Stimulated activated CD8-positive, alpha-beta memory T cell treated with anti-CD3 and anti-CD28 coated beads, Interleukin-7, amount 100 ng/mL, for 4 hours (primary cell): ENCODE measurements around the gene CD93.

ENCODE experiments used
- DNase-seq, 2 donors: peaks; one replicate each; pipeline ENCODE4 v3.0.0-alpha.2; 2020; ENCODE audit warnings: low read depth in 2 of 2

The CD93 gene

DNA sequence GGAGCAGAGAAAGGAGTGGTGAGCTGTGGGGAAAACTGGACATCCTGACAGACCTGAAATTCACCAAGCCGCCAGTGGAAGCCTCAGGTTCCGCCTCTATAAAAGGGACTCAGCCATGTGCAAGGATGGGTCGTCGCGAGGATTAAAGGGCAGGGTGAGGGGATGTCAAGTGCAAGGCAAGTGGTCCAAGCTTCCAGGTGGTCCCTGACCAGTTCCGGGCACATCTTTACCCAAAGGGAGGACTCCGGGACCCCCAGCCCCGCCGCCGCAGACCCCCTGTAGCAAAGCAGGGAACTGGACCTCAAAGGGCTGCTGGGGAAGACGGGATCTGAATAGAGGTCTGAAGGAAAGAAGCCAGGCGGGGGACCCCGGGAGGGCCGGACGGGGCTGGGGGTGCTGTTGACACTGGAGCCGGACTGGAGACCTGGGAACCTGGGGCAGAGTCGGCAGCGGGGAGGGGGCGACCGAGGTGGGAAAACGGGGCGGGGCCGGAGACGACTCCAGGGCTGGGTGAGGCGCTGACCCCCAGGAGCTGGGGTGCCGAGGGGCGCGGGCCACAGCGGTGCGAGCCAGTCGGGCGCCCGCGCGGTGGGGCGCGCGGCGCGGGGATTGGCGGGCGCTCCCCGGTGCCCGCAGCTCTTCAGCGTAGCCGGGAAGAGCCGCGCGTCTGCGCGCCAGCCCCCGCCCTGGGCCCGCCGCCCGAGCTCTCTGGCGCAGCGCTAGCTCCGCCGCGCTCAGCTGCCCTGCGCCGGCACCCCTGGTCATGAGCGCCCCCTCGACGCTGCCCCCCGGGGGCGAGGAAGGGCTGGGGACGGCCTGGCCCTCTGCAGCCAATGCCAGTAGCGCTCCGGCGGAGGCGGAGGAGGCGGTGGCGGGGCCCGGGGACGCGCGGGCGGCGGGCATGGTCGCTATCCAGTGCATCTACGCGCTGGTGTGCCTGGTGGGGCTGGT is 51.1 kb downstream of the CD93 start, which contains the start of gene SSTR4:
TSS of gene SSTR4 (plus strand) at position 592 of the 951 bp plus-strand sequence. CDS start at position 764, 172 bp downstream.
- no peak for DNase-seq

DNA sequence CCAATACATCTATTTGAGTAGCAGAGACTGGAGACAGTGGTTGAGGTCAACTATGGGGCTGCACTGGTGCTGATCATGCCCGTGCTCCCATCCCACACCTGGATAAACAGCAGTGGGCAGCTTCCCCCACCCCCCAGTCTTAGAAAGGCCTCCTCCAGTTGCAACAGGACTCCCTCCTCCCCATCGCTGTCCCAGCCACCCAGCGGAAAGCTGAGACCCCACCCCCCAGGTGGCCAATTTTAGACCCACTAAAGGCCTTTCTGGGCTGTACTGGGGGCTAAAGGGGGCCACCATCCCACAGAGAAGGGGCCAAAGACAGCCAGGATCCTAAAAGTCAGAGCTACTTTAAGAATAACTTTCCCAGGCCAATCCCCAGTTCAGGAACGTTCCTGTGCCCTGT is 52.2 kb downstream of the CD93 start:
- DNase-seq = no peak

DNA sequence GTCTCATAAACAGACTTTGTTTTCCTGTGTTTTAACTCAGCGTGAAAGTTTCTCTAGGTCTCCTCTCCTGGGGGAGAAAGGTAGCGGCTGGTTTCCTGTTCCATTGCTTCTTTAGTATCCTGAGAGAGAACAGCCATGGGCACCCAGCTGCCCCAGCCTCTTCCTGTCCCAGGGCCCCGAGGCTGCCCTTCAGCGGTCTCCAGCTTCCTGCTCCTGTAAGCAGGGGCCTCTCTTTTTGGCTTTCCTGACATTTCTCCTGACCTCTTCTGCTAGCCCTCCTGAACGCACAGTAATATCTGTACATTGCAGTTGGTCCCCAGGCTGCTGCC is 53.4 kb downstream of the CD93 start:
- no peak for DNase-seq

DNA sequence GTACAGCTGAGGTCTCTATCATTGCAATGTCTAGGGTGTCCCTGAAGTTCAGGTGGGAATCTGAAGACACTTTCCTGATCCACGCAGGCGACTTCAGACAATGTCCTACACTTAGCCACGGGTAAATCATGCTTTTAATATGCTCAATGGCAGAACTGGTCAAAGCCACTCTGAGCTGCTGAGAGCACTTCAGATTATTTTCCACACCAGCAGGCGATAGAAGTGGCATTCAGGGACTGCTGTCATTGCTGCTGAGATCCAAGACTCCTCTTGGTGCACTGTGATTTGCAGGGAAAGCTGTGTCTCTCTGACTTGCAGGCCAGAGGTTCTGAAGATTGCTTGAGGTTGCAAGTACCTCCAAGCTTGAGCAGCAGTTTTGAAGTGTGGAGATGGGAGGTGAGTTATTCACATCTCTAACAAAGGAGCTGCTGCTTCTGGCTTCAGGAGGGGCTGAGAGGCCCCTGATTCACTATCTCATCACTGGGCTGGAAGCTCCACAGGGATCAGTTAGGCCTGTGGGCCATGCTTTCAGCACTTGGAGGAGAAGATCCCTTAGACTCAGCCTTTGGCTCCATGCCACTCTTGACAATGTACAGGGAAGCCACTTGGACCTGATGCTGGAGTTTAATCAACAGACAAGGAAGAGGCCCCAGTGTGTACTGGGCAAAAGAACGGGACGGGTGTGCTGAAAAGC is 53.9 kb downstream of the CD93 start:
- DNase-seq = no peak

DNA sequence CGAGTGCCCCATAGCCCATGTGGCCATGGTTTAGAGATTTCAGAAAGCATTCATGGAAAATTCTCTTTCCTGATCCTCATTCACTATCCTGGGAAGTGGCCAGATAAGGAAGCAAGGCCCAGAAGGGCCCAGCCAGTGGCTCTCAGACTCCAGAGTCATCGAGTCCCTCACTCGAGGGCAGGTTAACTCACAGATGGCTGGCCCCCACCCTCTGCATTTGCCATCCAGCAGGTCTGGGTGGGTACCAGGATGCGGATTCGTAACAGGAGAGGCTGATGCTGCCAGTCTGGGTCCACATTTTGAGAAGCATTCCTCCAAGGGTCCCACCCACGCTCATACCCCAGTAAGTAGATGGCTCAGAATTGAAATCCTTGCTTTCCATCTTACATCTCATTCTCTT is 54.8 kb downstream of the CD93 start:
- DNase-seq = no peak
